GM18517 (cell line): ENCODE measurements around the gene CREG2.

Experiments
- ATAC-seq: cut with Tn5 transposase; IDR thresholded peaks from one replicate; pipeline ENCODE4 v1.9.1; 2021; ENCODE audit warnings: mild to moderate bottlenecking, moderate library complexity; ENCODE audit not compliant: unreplicated experiment

The CREG2 gene

GRCh38 chr2:101387151-101387834 is at the start of gene CREG2:
Gene CREG2, minus strand, starts transcription at chr2:101387503. Its CDS starts 46 bp downstream, at chr2:101387457.
- no peak for ATAC-seq

- ATAC-seq = no peak
Measured at GRCh38 chr2:101435001-101435862, 47.9 kb upstream of the CREG2 start.

GRCh38 chr2:101433465-101433864 is 46.2 kb upstream of the CREG2 start:
- no peak for ATAC-seq

- ATAC-seq = no peak
Measured at GRCh38 chr2:101432411-101433181, 45.3 kb upstream of the CREG2 start.

GRCh38 chr2:101431486-101431885 is 44.2 kb upstream of the CREG2 start:
- no peak for ATAC-seq

GRCh38 chr2:101430156-101430555 is 42.9 kb upstream of the CREG2 start:
- ATAC-seq = no peak

GRCh38 chr2:101429453-101429852 is 42.1 kb upstream of the CREG2 start:
- ATAC-seq = no peak

GRCh38 chr2:101428422-101429176 is 41.3 kb upstream of the CREG2 start:
- ATAC-seq = no peak

GRCh38 chr2:101427743-101428142 is 40.4 kb upstream of the CREG2 start:
- ATAC-seq = no peak

- ATAC-seq = no peak
Measured at GRCh38 chr2:101427240-101427639, 39.9 kb upstream of the CREG2 start.

- no peak for ATAC-seq
Measured at GRCh38 chr2:101426822-101427221, 39.5 kb upstream of the CREG2 start.

- ATAC-seq = no peak
Measured at GRCh38 chr2:101420623-101421022, 33.3 kb upstream of the CREG2 start.

GRCh38 chr2:101419096-101419663 is 31.9 kb upstream of the CREG2 start:
- no peak for ATAC-seq

- no peak for ATAC-seq
Measured at GRCh38 chr2:101418460-101419095, 31.3 kb upstream of the CREG2 start.

GRCh38 chr2:101416609-101417008 is 29.3 kb upstream of the CREG2 start:
- ATAC-seq = no peak

- ATAC-seq = no peak
Measured at GRCh38 chr2:101415884-101416283, 28.6 kb upstream of the CREG2 start.

- no peak for ATAC-seq
Measured at GRCh38 chr2:101415220-101415619, 27.9 kb upstream of the CREG2 start.

GRCh38 chr2:101412092-101412694 is 24.9 kb upstream of the CREG2 start:
- no peak for ATAC-seq

GRCh38 chr2:101410746-101411145 is 23.4 kb upstream of the CREG2 start:
- ATAC-seq = no peak
